ENCODE results near the gene ACVR1. TPM values are rescaled to one million over a fixed set of nuclear protein-coding genes. Genes with fewer than 3 reads are reported as not detected.

ACVR1 gene
- total and polyA plus RNA-seq, 3 donors from 2014 or later = 10.3 to 15.3 (median 14.9) TPM

GRCh38 chr2:157825885-157826284 is 50.2 kb downstream of the ACVR1 start:
- Histone ChIP-seq H3K9me3 (no peaks in the 10 kb centered on the region), H3K4me3 (no peak overlapping the region), H3K4me1 (peaks cover 3% of the 10 kb centered on the region), H3K27me3 (no peaks in the 10 kb centered on the region), H3K27ac (no peak overlapping the region), H3K36me3 (ENCODE audit: low read depth, missing control alignments) (no peaks in the 10 kb centered on the region)
- 89 to 97% methylated on average over 6 of the region's 6 CpGs for WGBS, 2 donors
- TF ChIP-seq CTCF (IDR thresholded peaks at IDR 0.05) = no peak
- no peak for TF ChIP-seq POLR2A (IDR thresholded peaks at IDR 0.05)
- no peak for DNase-seq
- intact Hi-C loops (cut with DNase I; ENCODE audit: low total_unique reads) = no loop called here

GRCh38 chr2:157822993-157823392 is 53.1 kb downstream of the ACVR1 start:
- no peak for TF ChIP-seq CTCF (IDR thresholded peaks at IDR 0.05)
- TF ChIP-seq POLR2A (IDR thresholded peaks at IDR 0.05) = no peak
- no peak for DNase-seq
- no peaks in the 10 kb centered on the region for H3K9me3 ChIP-seq
- 93 to 95% methylated on average over 2 of the region's 2 CpGs for WGBS, 2 donors
- H3K4me3 ChIP-seq = no peak overlapping the region
- H3K4me1 ChIP-seq = no peaks in the 10 kb centered on the region
- H3K27ac ChIP-seq = no peak overlapping the region
- H3K27me3 ChIP-seq = no peaks in the 10 kb centered on the region
- no peaks in the 10 kb centered on the region for H3K36me3 ChIP-seq (ENCODE audit: low read depth, missing control alignments)
- intact Hi-C loops (cut with DNase I; ENCODE audit: low total_unique reads) = no loop called here

GRCh38 chr2:157822533-157822932 is 53.6 kb downstream of the ACVR1 start:
- H3K9me3 ChIP-seq = no peaks in the 10 kb centered on the region
- 95 to 97% methylated on average over 4 of the region's 4 CpGs for WGBS, 2 donors
- H3K36me3 ChIP-seq (ENCODE audit: low read depth, missing control alignments) = no peaks in the 10 kb centered on the region
- TF ChIP-seq POLR2A (IDR thresholded peaks at IDR 0.05) = no peak
- no peak for TF ChIP-seq CTCF (IDR thresholded peaks at IDR 0.05)
- H3K27me3 ChIP-seq = no peaks in the 10 kb centered on the region
- intact Hi-C loops (cut with DNase I; ENCODE audit: low total_unique reads) = no loop called here
- no peak overlapping the region for H3K4me3 ChIP-seq
- DNase-seq = no peak
- H3K27ac ChIP-seq = no peak overlapping the region
- no peaks in the 10 kb centered on the region for H3K4me1 ChIP-seq

GRCh38 chr2:157821519-157822131 is 54.5 kb downstream of the ACVR1 start:
- intact Hi-C loops (cut with DNase I; ENCODE audit: low total_unique reads) = no loop called here
- Histone ChIP-seq H3K36me3 (ENCODE audit: low read depth, missing control alignments) (no peaks in the 10 kb centered on the region), H3K4me3 (no peak overlapping the region), H3K9me3 (no peaks in the 10 kb centered on the region), H3K4me1 (no peaks in the 10 kb centered on the region), H3K27ac (no peak overlapping the region), H3K27me3 (no peaks in the 10 kb centered on the region)
- no peak for DNase-seq
- TF ChIP-seq CTCF (IDR thresholded peaks at IDR 0.05) = no peak
- WGBS, 2 donors = 50 to 55% methylated on average over 1 of the region's 1 CpG

GRCh38 chr2:157820193-157820592 is 55.9 kb downstream of the ACVR1 start:
- Histone ChIP-seq H3K36me3 (ENCODE audit: low read depth, missing control alignments) (no peaks in the 10 kb centered on the region), H3K27me3 (no peaks in the 10 kb centered on the region), H3K4me3 (no peak overlapping the region), H3K9me3 (no peaks in the 10 kb centered on the region), H3K27ac (peak overlapping the region in 1 of 2 donors; percentile 19), H3K4me1 (no peaks in the 10 kb centered on the region)
- no peak for DNase-seq
- TF ChIP-seq POLR2A (IDR thresholded peaks at IDR 0.05) (no peak), CTCF (IDR thresholded peaks at IDR 0.05) (no peak)
- WGBS, 2 donors = 50 to 60% methylated on average over 3 of the region's 3 CpGs
- intact Hi-C loops (cut with DNase I; ENCODE audit: low total_unique reads) = no loop called here

Measured in testis (tissue), 3 donors.